H1 (cell line): ENCODE measurements around the gene POU5F1. TPM values are rescaled to one million over a fixed set of nuclear protein-coding genes. Genes with fewer than 3 reads are reported as not detected.

Experiments used
- CTCF ChIA-PET: fragments of 300-600 bp; sonication (Branson Sonifier 250); formaldehyde crosslinking; loops from one replicate; lab custom pipeline; 2021; ENCODE audit not compliant: partially characterized antibody; lab: Charles Lee
- POLR2A ChIA-PET: fragments of 300-600 bp; sonication (Branson Sonifier 250); formaldehyde crosslinking; loops from one replicate; lab custom pipeline; 2021; ENCODE audit warnings: inconsistent platforms; ENCODE audit not compliant: partially characterized antibody; lab: Charles Lee
- DNase-seq, 2 experiments: peaks; one replicate each; pipeline versions ENCODE4 v3.0.0 to v3.0.0-alpha.2; 2010 to 2022; ENCODE audit warnings: low spot score in 2 of 2, low read depth in 1 of 2, mixed read lengths in 1 of 2
- FAIRE-seq: peaks from 2 replicates; lab custom pipeline; 2011; peaks lifted over from hg19 to GRCh38; lab: Jason Lieb, UNC
- H2AFZ ChIP-seq: 2 replicates; pipeline ENCODE4 v1.8.1; 2012; ENCODE audit warnings: low read length, inconsistent platforms
- H2AK5ac ChIP-seq: 2 replicates; pipeline ENCODE4 v1.6.1; 2013; ENCODE audit warnings: low read depth, low read length
- H2BK120ac ChIP-seq: replicated peaks from 2 replicates; pipeline ENCODE3; 2013; ENCODE audit warnings: low read depth, low read length, inconsistent platforms
- H2BK12ac ChIP-seq: 2 replicates; pipeline ENCODE4 v1.6.1; 2013; ENCODE audit warnings: low read depth, low read length
- H2BK15ac ChIP-seq: 2 replicates; pipeline ENCODE4 v1.6.1; 2013; ENCODE audit warnings: low read length
- H2BK20ac ChIP-seq: 2 replicates; pipeline ENCODE4 v1.6.1; 2013; ENCODE audit warnings: low read length
- H2BK5ac ChIP-seq: 2 replicates; pipeline ENCODE4 v1.6.1; 2013; ENCODE audit warnings: low read depth, low read length
- H3K14ac ChIP-seq: 2 replicates; pipeline ENCODE4 v1.6.1; 2013; ENCODE audit warnings: inconsistent platforms; ENCODE audit not compliant: insufficient read length
- H3K18ac ChIP-seq: 2 replicates; pipeline ENCODE4 v1.6.1; 2013; ENCODE audit warnings: low read length; ENCODE audit errors: extremely low read depth
- H3K23ac ChIP-seq: 2 replicates; pipeline ENCODE4 v1.6.1; 2013; ENCODE audit warnings: inconsistent platforms; ENCODE audit not compliant: insufficient read length
- H3K23me2 ChIP-seq: 2 replicates; pipeline ENCODE4 v1.6.1; 2013; ENCODE audit warnings: low read depth, low read length
- H3K27ac ChIP-seq: 2 replicates; pipeline ENCODE4 v1.6.1; 2011; ENCODE audit warnings: low read depth, low read length, inconsistent platforms
- H3K27me3 ChIP-seq, 4 experiments: replicated peaks in 1 of 4; 1 replicate in 1 of 4; 2 replicates in 3 of 4; pipeline versions ENCODE4 v1.6.1 to v1.8.1; 2011 to 2013; ENCODE audit warnings: low read length in 3 of 4, mild to moderate bottlenecking in 3 of 4, inconsistent platforms in 2 of 4, mixed read lengths in 2 of 4, moderate library complexity in 1 of 4; ENCODE audit not compliant: control insufficient read depth in 3 of 4, insufficient read depth in 3 of 4; ENCODE audit errors: extremely low read depth in 1 of 4
- H3K36me3 ChIP-seq, 4 experiments: 2 replicates each; pipeline versions ENCODE4 v1.6.1 to v1.8.1; 2011 to 2013; ENCODE audit warnings: mild to moderate bottlenecking in 4 of 4, low read length in 3 of 4, moderate library complexity in 2 of 4, control low read depth in 1 of 4, inconsistent platforms in 1 of 4; ENCODE audit not compliant: insufficient read depth in 4 of 4, control insufficient read depth in 2 of 4
- H3K4ac ChIP-seq: replicated peaks from 2 replicates; pipeline ENCODE3; 2013; ENCODE audit warnings: low read length, low read depth, mixed read lengths, inconsistent platforms; ENCODE audit not compliant: insufficient read length
- H3K4me1 ChIP-seq, 4 experiments: replicated peaks in 1 of 4; 1 replicate in 1 of 4; 2 replicates in 3 of 4; pipeline versions ENCODE4 v1.6.1 to v1.8.1; 2011 to 2013; ENCODE audit warnings: low read length in 3 of 4, inconsistent platforms in 2 of 4, mixed read lengths in 1 of 4; ENCODE audit not compliant: insufficient read depth in 4 of 4, control insufficient read depth in 3 of 4
- H3K4me2 ChIP-seq, 2 experiments: 2 replicates each; pipeline versions ENCODE4 v1.6.1 to v1.8.1; 2011 to 2013; ENCODE audit warnings: low read depth in 2 of 2, low read length in 2 of 2, control low read depth in 1 of 2, inconsistent platforms in 1 of 2, mild to moderate bottlenecking in 1 of 2; ENCODE audit not compliant: insufficient read depth in 1 of 2
- H3K4me3 ChIP-seq, 4 experiments: fragments of 200-600, 300-600 bp in 1 of 4; sonication (generic), shearing (Covaris generic), sonication (Bioruptor Twin) in 1 of 4; 2 replicates each; pipeline versions ENCODE4 v1.5.1 to v1.8.1; 2011 to 2016; ENCODE audit warnings: low read length in 4 of 4, low read depth in 3 of 4, control low read depth in 2 of 4, inconsistent platforms in 2 of 4, mild to moderate bottlenecking in 2 of 4, mixed read lengths in 1 of 4, moderate library complexity in 1 of 4; ENCODE audit not compliant: insufficient read depth in 2 of 4; ENCODE audit errors: extremely low read depth in 1 of 4
- H3K56ac ChIP-seq: replicated peaks from 2 replicates; pipeline ENCODE3; 2013; ENCODE audit warnings: low read depth, mild to moderate bottlenecking, mixed read lengths, low read length, inconsistent platforms; ENCODE audit not compliant: insufficient read length
- H3K79me1 ChIP-seq: 2 replicates; pipeline ENCODE4 v1.6.1; 2013; ENCODE audit warnings: low read depth, low read length, control low read depth
- H3K79me2 ChIP-seq, 2 experiments: 2 replicates each; pipeline versions ENCODE4 v1.6.1 to v1.8.1; 2012 to 2013; ENCODE audit warnings: low read length in 2 of 2, mild to moderate bottlenecking in 2 of 2, inconsistent platforms in 1 of 2; ENCODE audit not compliant: insufficient read depth in 2 of 2, control insufficient read depth in 1 of 2
- H3K9ac ChIP-seq, 4 experiments: replicated peaks in 1 of 4; 1 replicate in 1 of 4; 2 replicates in 3 of 4; pipeline versions ENCODE4 v1.6.1 to v1.8.1; 2011 to 2013; ENCODE audit warnings: low read depth in 3 of 4, low read length in 3 of 4, control low read depth in 2 of 4, mild to moderate bottlenecking in 2 of 4, moderate library complexity in 2 of 4, inconsistent platforms in 1 of 4; ENCODE audit errors: extremely low read depth in 1 of 4
- H3K9me3 ChIP-seq, 2 experiments: 2 replicates each; pipeline versions ENCODE4 v1.6.1 to v1.8.1; 2012 to 2013; ENCODE audit warnings: mild to moderate bottlenecking in 2 of 2, moderate library complexity in 2 of 2, control low read depth in 1 of 2, inconsistent platforms in 1 of 2, low read depth in 1 of 2, low read length in 1 of 2, mixed read lengths in 1 of 2; ENCODE audit not compliant: insufficient read depth in 2 of 2
- H4K20me1 ChIP-seq, 2 experiments: replicated peaks in 1 of 2; 2 replicates each; pipeline versions ENCODE3 to v1.8.1; 2011 to 2013; ENCODE audit warnings: inconsistent platforms in 2 of 2, low read length in 2 of 2, mild to moderate bottlenecking in 1 of 2; ENCODE audit not compliant: insufficient read depth in 2 of 2, control insufficient read depth in 1 of 2
- H4K5ac ChIP-seq: 2 replicates; pipeline ENCODE4 v1.6.1; 2013; ENCODE audit warnings: low read length, low read depth, mixed read lengths, inconsistent platforms; ENCODE audit not compliant: insufficient read length
- H4K8ac ChIP-seq: 2 replicates; pipeline ENCODE4 v1.8.0; 2013; ENCODE audit warnings: mild to moderate bottlenecking, moderate library complexity, low read length, inconsistent platforms; ENCODE audit not compliant: insufficient read depth; ENCODE audit errors: extremely low read depth
- H4K91ac ChIP-seq: replicated peaks from 2 replicates; pipeline ENCODE3; 2013; ENCODE audit warnings: low read length, mixed read lengths, inconsistent platforms; ENCODE audit not compliant: insufficient read length
- BACH1 ChIP-seq: IDR thresholded peaks from 2 replicates; pipeline ENCODE4 v1.6.1; 2012; ENCODE audit warnings: low read length, improper control_type of control experiment
- JUN ChIP-seq: IDR thresholded peaks from 2 replicates; pipeline ENCODE4 v1.6.1; 2011; ENCODE audit warnings: low read depth, mild to moderate bottlenecking, improper control_type of control experiment, low read length
- KDM5A ChIP-seq: fragments of 200-600 bp; IDR thresholded peaks from 2 replicates; pipeline ENCODE4 v1.7.1; 2012; ENCODE audit warnings: mild to moderate bottlenecking, low read length, inconsistent platforms, mixed read lengths
- PHF8 ChIP-seq: fragments of 200-600 bp; sonication (generic); conservative IDR thresholded peaks from 2 replicates; pipeline ENCODE4 v1.7.1; 2012; ENCODE audit warnings: low read depth, mild to moderate bottlenecking, inconsistent platforms, low read length, moderate library complexity
- POU5F1 ChIP-seq: IDR thresholded peaks from 2 replicates; pipeline ENCODE4 v1.6.1; 2011; ENCODE audit warnings: low read depth, mild to moderate bottlenecking, low read length, moderate library complexity
- RNF2 ChIP-seq: fragments of 200-900, 300-1000 bp; sonication (generic); IDR thresholded peaks from 2 replicates; pipeline ENCODE4 v1.7.1; 2016; ENCODE audit warnings: borderline replicate concordance, low read depth, mild to moderate bottlenecking, antibody characterized with exemption, low read length; ENCODE audit not compliant: poor library complexity, severe bottlenecking; ENCODE audit errors: missing control alignments
- SP2 ChIP-seq: IDR thresholded peaks from 2 replicates; pipeline ENCODE4 v1.6.1; 2012; ENCODE audit warnings: mild to moderate bottlenecking, low read length, inconsistent platforms
- SP4 ChIP-seq: IDR thresholded peaks from 2 replicates; pipeline ENCODE4 v1.6.1; 2012; ENCODE audit warnings: low read length, inconsistent platforms
- TAF1 ChIP-seq: IDR thresholded peaks from 2 replicates; pipeline ENCODE4 v1.6.1; 2011; ENCODE audit warnings: mild to moderate bottlenecking, low read depth, low read length
- TBP ChIP-seq: IDR thresholded peaks from 2 replicates; pipeline ENCODE4 v1.6.1; 2011; ENCODE audit warnings: low read depth, low read length, improper control_type of control experiment
- ZNF274 ChIP-seq: IDR thresholded peaks from 2 replicates; pipeline ENCODE4 v1.7.0; 2012; ENCODE audit warnings: low read length, borderline replicate concordance; ENCODE audit errors: extremely low read depth
- WGBS, 2 experiments: shearing (Covaris generic) in 1 of 2; methylation state at CpG; one replicate each; pipeline versions ENCODE4 v1.1.6 to v1.1.7; 2013 to 2015; ENCODE audit warnings: low lambda C conversion rate in 2 of 2, mixed read lengths in 2 of 2, inconsistent platforms in 1 of 2, low coverage in 1 of 2, missing lambda C conversion rate in 1 of 2; ENCODE audit not compliant: insufficient replicate concordance in 2 of 2, insufficient coverage in 1 of 2, insufficient read length in 1 of 2; ENCODE audit errors: extremely low coverage in 1 of 2, missing lambda C conversion rate in 1 of 2; 5-methylcytosine and 5-hydroxymethylcytosine counted together
- polyA plus RNA-seq, 7 experiments: library from polyadenylated mRNA; depleted of rRNA in 3 of 7; stranded (reverse) in 5 of 7; unstranded in 2 of 7; fragments of >200 nt in 5 of 7; fragments of 200-250 nt in 2 of 7; gene quantifications; 1 replicate in 5 of 7; 2 replicates in 1 of 7; 4 replicates in 1 of 7; pipeline versions ENCODE4 v1.2.1 to v1.2.3, GENCODE V29; 2011 to 2013; ENCODE audit warnings: missing spikeins in 2 of 7, mixed read lengths in 2 of 7
- total RNA-seq: library from RNA; stranded (reverse); fragmentation: NEBNext Ultra II Directional; extraction: Animal tissue kit (Norgen Biotek cat#: 25700); gene quantifications from 2 replicates; pipeline ENCODE4 v1.2.1, GENCODE V29; 2021

The POU5F1 gene
- total and polyA plus RNA-seq, 2 of the 8 experiments (the other 6 are each of a cell fraction or from before 2014, with no cell fraction given): 2,437 to 2,526 TPM

DNA sequence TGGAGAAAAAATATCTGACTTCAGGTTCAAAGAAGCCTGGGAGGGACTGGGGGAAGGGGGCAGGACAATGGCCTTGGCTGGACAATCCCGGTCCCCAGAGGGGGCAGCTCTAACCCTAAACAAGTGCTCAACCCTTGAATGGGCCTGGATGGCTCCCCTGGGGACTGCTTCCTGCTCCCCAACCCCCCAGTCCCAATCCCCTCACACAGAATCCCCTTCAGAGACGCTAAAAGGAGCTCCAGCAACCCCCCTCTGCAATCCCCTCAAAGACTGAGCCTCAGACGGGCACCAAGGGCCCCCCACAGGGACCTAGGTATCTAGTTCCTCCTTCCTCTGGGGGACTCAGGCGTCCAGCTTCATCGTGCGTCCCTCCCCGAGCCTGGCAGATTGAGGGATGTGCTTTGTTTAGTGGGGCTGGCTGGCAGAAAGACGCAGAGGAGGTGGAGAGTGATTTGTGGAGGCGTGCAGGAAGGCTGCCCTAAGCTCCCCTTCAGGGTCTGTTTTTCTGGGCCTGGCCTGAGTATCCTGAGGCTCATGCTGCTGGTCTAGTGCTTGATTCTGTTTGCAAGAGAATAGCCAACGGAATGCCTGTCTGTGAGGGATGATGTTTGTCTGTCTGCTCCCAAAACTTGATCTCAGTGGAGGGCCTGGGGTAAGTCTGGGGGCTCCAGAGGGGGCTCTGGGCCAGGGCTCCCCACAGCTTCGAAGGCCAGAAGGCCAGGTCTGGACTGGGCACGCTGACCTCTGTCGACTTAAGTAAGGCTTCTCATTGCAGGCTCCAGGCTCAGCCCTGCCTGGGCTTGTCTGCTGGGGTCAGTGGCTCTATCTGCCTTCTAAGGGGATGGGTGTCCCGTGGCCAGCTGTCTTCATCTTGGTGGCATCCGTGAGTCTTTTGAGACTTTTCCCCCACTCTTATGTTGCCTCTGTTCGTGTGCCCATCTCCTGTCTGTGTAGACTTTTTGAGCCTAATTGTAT, 1.7 kb upstream of the POU5F1 start:
- peak overlapping the region; percentile 100 for H2BK5ac ChIP-seq
- CTCF ChIA-PET: interaction anchor here (0.7 to 5.9 kb wide), 13 partner anchors 11 to 194 kb away, joined by 3 to 36 read pairs (median 6); partner anchors contain the start of genes PSORS1C1, PSORS1C2 and TCF19
- DNase-seq: peak; percentile 95 to 98
- H3K23ac ChIP-seq: no peak overlapping the region
- H2BK20ac ChIP-seq: peak overlapping the region; percentile 99
- H3K4me3 ChIP-seq: peak overlapping the region; percentile 44 to 62 (median 55)
- H2AFZ ChIP-seq: no peak overlapping the region
- peaks cover 6% of the 10 kb centered on the region for H3K79me1 ChIP-seq
- H3K4ac ChIP-seq: peak overlapping the region; percentile 79
- peak overlapping the region; percentile 55 to 83 (median 70) for H3K9ac ChIP-seq
- FAIRE-seq: peak; percentile 52
- WGBS, 2 experiments: 1% methylated on average over 15 of the region's 16 CpGs; no CpG with 5 or more reads in 1 of the 2 experiments
- H2AK5ac ChIP-seq: peak overlapping the region; percentile 76; the same call in 1 of the 2 replicates
- H3K23me2 ChIP-seq: peaks cover 13% of the 10 kb centered on the region
- no peaks in the 10 kb centered on the region for H3K9me3 ChIP-seq
- H3K27ac ChIP-seq: peak overlapping the region; percentile 92
- peaks cover 22 to 41% (median 32%) of the 10 kb centered on the region in 4 experiments for H3K4me1 ChIP-seq
- peak overlapping the region; percentile 83 to 89 for H3K4me2 ChIP-seq
- peak overlapping the region; percentile 74 for H2BK120ac ChIP-seq
- peak overlapping the region; percentile 9; the same call in 1 of the 2 replicates for H2BK15ac ChIP-seq
- H2BK12ac ChIP-seq: peak overlapping the region; percentile 95
- POLR2A ChIA-PET: interaction anchor here (0.6 to 68.5 kb wide), 25 partner anchors 4 to 706 kb away, joined by 3 to 2251 read pairs (median 4); partner anchors contain the start of genes CCHCR1, CDSN, DDR1 and FLOT1
- H3K18ac ChIP-seq: peak overlapping the region; percentile 76
- no peaks in the 10 kb centered on the region for H3K36me3 ChIP-seq
- no peak overlapping the region for H3K14ac ChIP-seq
- peak overlapping the region; percentile 92 for H3K56ac ChIP-seq
- peak overlapping the region; percentile 96 for H4K91ac ChIP-seq
- peak overlapping the region; percentile 63 for H4K8ac ChIP-seq
- no peaks in the 10 kb centered on the region for H3K27me3 ChIP-seq
- peaks cover 23 to 68% of the 10 kb centered on the region in 2 experiments for H3K79me2 ChIP-seq
- peaks cover 7 to 11% of the 10 kb centered on the region in 2 experiments for H4K20me1 ChIP-seq
- peak overlapping the region; percentile 41 for H4K5ac ChIP-seq
- TF ChIP-seq RNF2 (no peak), BACH1 (no peak), TBP (peak; percentile 60), ZNF274 (no peak), SP4 (no peak), PHF8 (peak; percentile 20; the same call in 1 of the 2 replicates), KDM5A (no peak), JUN (no peak), SP2 (no peak), TAF1 (peak; percentile 64; the same call in 1 of the 2 replicates), POU5F1 (peak; percentile 16; the same call in 1 of the 2 replicates)
